Endothelial cell of umbilical vein (primary cell): ENCODE data around the gene EMP3.

Experiments used
- CTCF ChIP-seq, 2 donors: IDR thresholded peaks; 1 replicate in 1 of 2; 2 replicates in 1 of 2; pipeline ENCODE4 v1.5.1; 2011; ENCODE audit warnings: low read length in 2 of 2, mild to moderate bottlenecking in 2 of 2, moderate library complexity in 2 of 2, control low read depth in 1 of 2, inconsistent platforms in 1 of 2, low read depth in 1 of 2; ENCODE audit not compliant: insufficient read depth in 1 of 2; ENCODE audit errors: extremely low read depth in 1 of 2
- EZH2 ChIP-seq: IDR thresholded peaks from 2 replicates; pipeline ENCODE4 v1.6.1; 2012; ENCODE audit warnings: borderline replicate concordance, low read depth, mild to moderate bottlenecking, moderate library complexity, low read length, inconsistent platforms; ENCODE audit not compliant: severe bottlenecking
- JUN ChIP-seq: IDR thresholded peaks from 2 replicates; pipeline ENCODE4 v1.6.1; 2011; ENCODE audit warnings: borderline replicate concordance, low read depth; ENCODE audit not compliant: insufficient read length, insufficient read depth
- MAX ChIP-seq: IDR thresholded peaks from 2 replicates; pipeline ENCODE4 v1.6.1; 2011; ENCODE audit not compliant: insufficient read depth, insufficient read length
- POLR2A ChIP-seq: IDR thresholded peaks from 2 replicates; pipeline ENCODE4 v1.6.1; 2012; ENCODE audit warnings: low read depth, mild to moderate bottlenecking, control low read depth, low read length
- POLR2AphosphoS5 ChIP-seq: IDR thresholded peaks from 2 replicates; pipeline ENCODE4 v1.6.1; 2012; ENCODE audit warnings: low read depth, mild to moderate bottlenecking, control low read depth, low read length, moderate library complexity; ENCODE audit not compliant: insufficient read depth

GRCh38 chr19:48342414-48342738, 17.0 kb downstream of the EMP3 start:
- no peak for TF ChIP-seq CTCF (IDR thresholded peaks at IDR 0.05; ENCODE audit: extremely low read depth in 1 of 2, insufficient read depth in 1 of 2, low read depth in 1 of 2, low read length in 2 of 2)
- no peak for TF ChIP-seq JUN
- TF ChIP-seq POLR2AphosphoS5, result no peak
- no peak for TF ChIP-seq MAX
- TF ChIP-seq EZH2, result no peak
- TF ChIP-seq POLR2A, result no peak
